Keratinocyte (primary cell): ENCODE results near the gene PYCR2. TPM values are rescaled to one million over a fixed set of nuclear protein-coding genes. Genes with fewer than 3 reads are reported as not detected.

ENCODE experiments used
- DNase-seq: peaks from one replicate; pipeline ENCODE4 v3.0.0-alpha.2; 2011; ENCODE audit warnings: low read depth, missing footprints, low spot score
- FAIRE-seq: peaks from 2 replicates; lab custom pipeline; 2011; peaks lifted over from hg19 to GRCh38; lab: Jason Lieb, UNC
- H2AFZ ChIP-seq: 2 replicates; pipeline ENCODE4 v1.6.0; 2012; ENCODE audit warnings: low read length, control low read depth, inconsistent platforms; ENCODE audit not compliant: control insufficient read depth
- H3K27ac ChIP-seq: 2 replicates; pipeline ENCODE4 v1.5.1; 2011; ENCODE audit warnings: low read length; ENCODE audit not compliant: control insufficient read depth, insufficient read depth
- H3K27me3 ChIP-seq: 3 replicates; pipeline ENCODE4 v1.6.0; 2011; ENCODE audit warnings: low read length; ENCODE audit not compliant: control insufficient read depth, insufficient read depth; ENCODE audit errors: extremely low read depth
- H3K36me3 ChIP-seq, 2 experiments: 2 replicates in 1 of 2; 3 replicates in 1 of 2; pipeline ENCODE4 v1.5.1; 2011; ENCODE audit warnings: low read length in 2 of 2, mild to moderate bottlenecking in 1 of 2; ENCODE audit not compliant: control insufficient read depth in 2 of 2, insufficient read depth in 2 of 2; ENCODE audit errors: extremely low read depth in 1 of 2
- H3K4me1 ChIP-seq: 3 replicates; pipeline ENCODE4 v1.5.1; 2011; ENCODE audit warnings: low read length; ENCODE audit not compliant: control insufficient read depth, insufficient read depth; ENCODE audit errors: extremely low read depth
- H3K4me2 ChIP-seq: 3 replicates; pipeline ENCODE4 v1.6.0; 2011; ENCODE audit warnings: low read depth, low read length; ENCODE audit not compliant: control insufficient read depth, insufficient read depth; ENCODE audit errors: extremely low read depth
- H3K4me3 ChIP-seq, 3 experiments: fragments of 200-600 bp in 1 of 3; sonication (generic) in 1 of 3; 2 replicates in 2 of 3; 3 replicates in 1 of 3; pipeline ENCODE4 v1.5.1; 2011 to 2016; ENCODE audit warnings: low read length in 3 of 3, mild to moderate bottlenecking in 3 of 3, control low read depth in 2 of 3, inconsistent platforms in 1 of 3, low read depth in 1 of 3, mixed read lengths in 1 of 3, mixed run types in 1 of 3, moderate library complexity in 1 of 3; ENCODE audit not compliant: control insufficient read depth in 2 of 3, insufficient read depth in 2 of 3; ENCODE audit errors: extremely low read depth in 1 of 3
- H3K79me2 ChIP-seq: 2 replicates; pipeline ENCODE4 v1.6.0; 2012; ENCODE audit warnings: low read length; ENCODE audit not compliant: control insufficient read depth, insufficient read depth
- H3K9ac ChIP-seq: 3 replicates; pipeline ENCODE4 v1.6.0; 2011; ENCODE audit warnings: low read length; ENCODE audit not compliant: control insufficient read depth, insufficient read depth; ENCODE audit errors: extremely low read depth
- H3K9me1 ChIP-seq: 3 replicates; pipeline ENCODE4 v1.6.0; 2011; ENCODE audit warnings: low read length; ENCODE audit not compliant: control insufficient read depth, insufficient read depth; ENCODE audit errors: extremely low read depth
- H3K9me3 ChIP-seq: 2 replicates; pipeline ENCODE4 v1.5.1; 2012; ENCODE audit warnings: low read depth, low read length; ENCODE audit not compliant: control insufficient read depth
- H4K20me1 ChIP-seq: 3 replicates; pipeline ENCODE4 v1.6.0; 2011; ENCODE audit warnings: low read length; ENCODE audit not compliant: control insufficient read depth, insufficient read depth; ENCODE audit errors: extremely low read depth
- CTCF ChIP-seq, 3 experiments: IDR thresholded peaks in 1 of 3; conservative IDR thresholded peaks in 1 of 3; optimal IDR thresholded peaks in 1 of 3; 2 replicates in 2 of 3; 3 replicates in 1 of 3; pipeline versions ENCODE3 to v1.5.1; 2011; ENCODE audit warnings: low read length in 3 of 3, mild to moderate bottlenecking in 3 of 3, moderate library complexity in 2 of 3, control low read depth in 1 of 3, inconsistent platforms in 1 of 3; ENCODE audit not compliant: insufficient read depth in 2 of 3; ENCODE audit errors: extremely low read depth in 1 of 3
- EZH2 ChIP-seq: IDR thresholded peaks from one replicate; pipeline ENCODE4 v1.6.1; 2012; ENCODE audit warnings: inconsistent platforms, mild to moderate bottlenecking, low read length, moderate library complexity
- dilution Hi-C: fragments of 300-500 bp; cut with MboI; formaldehyde crosslinking; loops from one replicate; pipeline ENCODE4 v1.7.0; 2020; ENCODE audit warnings: low sequenced_read_pairs; ENCODE audit not compliant: extremely low pct_ligation_motif_present
- polyA plus RNA-seq, 5 experiments: library from polyadenylated mRNA; depleted of rRNA in 3 of 5; stranded (reverse) in 3 of 5; stranded (forward) in 1 of 5; unstranded in 1 of 5; fragments of >200 nt; gene quantifications; 1 replicate in 1 of 5; 2 replicates in 3 of 5; 3 replicates in 1 of 5; pipeline versions ENCODE4 v1.2.1 to v1.2.3, GENCODE V29; 2011 to 2012; ENCODE audit warnings: missing spikeins in 2 of 5, low read depth in 1 of 5, low replicate concordance in 1 of 5

The PYCR2 gene
- polyA plus RNA-seq, 1 donor (not counting 4 experiments of a cell fraction or from before 2014, with no cell fraction given) = 45.5 TPM

DNA sequence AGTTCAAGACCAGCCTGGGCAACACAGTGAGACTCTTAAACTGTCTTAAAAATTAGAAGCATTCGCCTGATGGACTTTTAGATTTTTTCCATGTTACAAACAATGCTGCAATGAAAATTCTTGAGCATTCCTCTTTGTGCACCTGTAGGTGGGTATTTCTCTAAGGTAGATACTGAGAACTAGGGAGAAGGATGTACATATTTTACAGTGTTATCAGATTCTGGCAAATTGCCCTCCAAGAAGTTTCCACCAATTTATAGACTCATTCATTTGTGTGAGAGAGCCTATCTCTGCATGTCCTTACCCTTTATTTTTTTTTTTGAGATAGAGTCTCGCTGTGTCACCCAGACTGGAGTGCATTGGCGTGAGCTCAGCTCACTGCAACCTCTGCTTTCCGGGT is 29.3 kb upstream of the PYCR2 start:
- Histone ChIP-seq H3K27me3 (peaks cover 4% of the 10 kb centered on the region), H3K4me3 (no peak overlapping the region), H3K4me1 (no peaks in the 10 kb centered on the region), H3K79me2 (no peaks in the 10 kb centered on the region), H4K20me1 (no peaks in the 10 kb centered on the region), H3K36me3 (no peaks in the 10 kb centered on the region), H3K9me3 (no peaks in the 10 kb centered on the region), H3K27ac (no peak overlapping the region), H2AFZ (no peak overlapping the region), H3K9ac (no peak overlapping the region), H3K9me1 (no peaks in the 10 kb centered on the region), H3K4me2 (no peak overlapping the region)
- no peak for FAIRE-seq
- no peak for DNase-seq
- TF ChIP-seq EZH2 (no peak), CTCF (optimal IDR thresholded peaks at IDR 0.05 in 1 of 3, IDR thresholded peaks at IDR 0.05 in 1 of 3, conservative IDR thresholded peaks at IDR 0.05 in 1 of 3; ENCODE audit: extremely low read depth in 1 of 3, insufficient read depth in 2 of 3, low read length in 3 of 3) (no peak)
- dilution Hi-C loops = no loop called here

DNA sequence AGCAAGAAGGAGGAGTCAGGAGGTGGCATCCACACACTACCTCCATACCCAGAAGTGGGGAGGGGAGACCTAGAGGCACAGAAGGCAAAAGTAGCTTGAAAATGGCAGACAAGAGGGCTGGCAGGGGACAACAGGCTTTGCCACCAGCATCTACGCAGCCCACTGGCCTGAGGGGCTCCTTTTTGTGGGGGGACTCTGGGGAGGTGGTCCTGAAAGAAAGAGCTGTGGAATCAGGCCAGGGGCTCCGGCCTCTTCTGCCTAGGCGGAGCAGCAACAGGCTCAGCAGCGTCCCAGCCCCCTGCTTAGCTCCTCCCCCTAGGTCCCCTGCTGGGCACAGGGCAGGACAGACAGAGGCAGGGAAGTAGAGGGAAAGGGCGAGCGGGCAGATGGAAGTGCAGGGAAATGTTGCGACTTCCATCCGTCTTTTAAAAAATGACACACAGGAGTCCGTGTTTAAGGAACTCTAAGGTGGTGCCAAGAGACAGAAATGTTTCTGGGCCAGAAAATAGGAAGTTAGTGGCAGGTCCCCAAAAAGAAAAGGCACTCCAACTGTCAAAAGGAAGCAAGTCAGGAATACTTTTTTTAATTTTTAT is 27.0 kb upstream of the PYCR2 start:
- Histone ChIP-seq H3K27me3 (peaks cover 15% of the 10 kb centered on the region), H3K36me3 (no peaks in the 10 kb centered on the region), H3K79me2 (no peaks in the 10 kb centered on the region), H3K4me1 (no peaks in the 10 kb centered on the region), H3K4me2 (no peak overlapping the region), H3K9ac (no peak overlapping the region), H3K9me1 (no peaks in the 10 kb centered on the region), H4K20me1 (no peaks in the 10 kb centered on the region), H3K9me3 (no peaks in the 10 kb centered on the region), H3K27ac (no peak overlapping the region), H3K4me3 (no peak overlapping the region), H2AFZ (no peak overlapping the region)
- DNase-seq = no peak
- dilution Hi-C loops = no loop called here
- FAIRE-seq = no peak
- TF ChIP-seq EZH2 (no peak), CTCF (optimal IDR thresholded peaks at IDR 0.05 in 1 of 3, IDR thresholded peaks at IDR 0.05 in 1 of 3, conservative IDR thresholded peaks at IDR 0.05 in 1 of 3; ENCODE audit: extremely low read depth in 1 of 3, insufficient read depth in 2 of 3, low read length in 3 of 3) (no peak)
